GM21825 (cell line): Measurements from ENCODE around the gene PTCRA.
"Not testable (repeated sequence)": the region's sequence is repeated elsewhere in the genome, so short reads cannot be mapped to it uniquely, and the experiment has no call there.

Experiments used
- ATAC-seq: cut with Tn5 transposase; IDR thresholded peaks from one replicate; pipeline ENCODE4 v1.9.1; 2021; ENCODE audit warnings: mild to moderate bottlenecking, moderate library complexity; ENCODE audit not compliant: unreplicated experiment

Gene PTCRA

DNA sequence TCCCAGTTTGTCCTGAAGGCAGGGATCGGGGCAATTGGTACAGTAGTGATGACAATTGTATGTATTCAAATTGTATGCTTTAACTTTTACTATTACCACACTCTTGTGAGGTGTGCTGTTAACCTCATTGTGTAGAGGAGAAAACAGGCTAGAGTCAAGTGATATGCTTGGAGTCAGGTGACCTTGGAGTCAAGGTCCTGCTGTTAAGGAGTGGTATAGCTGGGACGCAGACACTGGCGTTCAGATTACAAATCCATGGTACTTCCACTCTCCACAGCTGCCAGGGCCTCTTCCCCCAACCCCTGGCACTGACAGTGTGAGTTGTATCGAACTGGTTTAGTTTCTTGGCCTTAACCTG lies 23.9 kb downstream of the PTCRA start:
- ATAC-seq = no peak

DNA sequence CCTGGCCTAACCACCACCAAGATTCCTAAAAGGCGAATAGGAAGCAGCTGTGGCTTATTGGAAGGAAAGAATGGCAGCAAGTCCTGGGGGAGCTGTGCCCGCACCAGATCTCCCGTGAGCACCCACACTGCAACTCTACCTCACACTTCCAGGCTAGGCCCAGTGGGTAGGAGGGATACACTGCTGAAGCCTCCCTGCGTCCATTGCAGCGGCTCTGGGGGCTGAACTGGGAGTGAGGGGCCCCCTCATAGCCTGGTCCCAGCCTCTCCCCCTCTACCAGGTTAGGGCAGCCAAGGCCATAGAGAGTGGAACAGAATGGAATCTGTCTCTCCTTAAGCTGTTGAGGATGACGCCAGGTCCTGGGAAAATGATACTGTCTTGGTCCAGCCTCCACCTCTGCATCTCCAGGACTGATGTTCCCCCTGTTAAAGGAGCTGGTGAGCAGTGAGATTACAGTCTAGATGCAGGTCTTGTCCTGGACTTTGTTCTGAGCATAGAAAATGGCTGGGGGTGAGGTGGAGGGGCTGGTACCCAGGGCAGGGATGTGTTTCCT lies 24.7 kb downstream of the PTCRA start:
- ATAC-seq = no peak

DNA sequence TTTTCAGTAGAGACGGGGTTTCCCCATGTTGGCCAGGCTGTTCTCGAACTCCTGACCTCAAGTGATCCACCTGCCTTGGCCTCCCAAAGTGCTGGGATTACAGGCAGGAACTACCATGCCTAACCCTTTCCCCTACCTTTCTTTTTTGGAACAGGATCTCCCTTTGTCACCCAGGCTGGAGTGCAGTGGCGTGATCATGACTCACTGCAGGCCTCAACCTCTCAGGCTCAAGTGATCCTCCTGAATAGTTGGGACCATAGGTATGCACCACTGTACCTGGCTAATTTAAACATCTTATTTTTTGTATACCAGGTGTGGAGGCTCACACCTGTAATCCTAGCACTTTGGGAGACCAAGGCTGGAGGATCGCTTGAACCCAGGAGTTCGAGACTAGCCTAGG lies 25.5 kb downstream of the PTCRA start:
- ATAC-seq = not testable (repeated sequence)

DNA sequence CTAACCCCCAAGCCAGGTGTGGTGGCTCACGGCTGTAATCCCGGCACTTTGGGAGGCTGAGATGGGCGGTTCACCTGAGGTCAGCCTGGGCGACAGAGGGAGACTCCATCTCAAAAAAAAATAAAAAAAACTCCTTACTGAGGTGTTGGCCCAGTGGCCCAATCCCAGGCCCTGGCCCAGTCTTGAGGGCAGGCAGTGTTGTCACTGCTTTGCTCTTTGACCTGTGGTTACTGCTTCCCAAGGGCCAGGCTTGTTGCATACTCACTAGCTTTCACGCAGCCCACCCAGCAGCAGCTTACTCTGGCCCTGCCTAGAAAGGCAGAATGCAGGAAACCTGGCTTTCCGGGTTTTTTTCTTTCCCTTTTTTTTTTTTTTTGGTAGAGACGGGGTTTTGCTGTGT lies 26.6 kb downstream of the PTCRA start:
- no peak for ATAC-seq

DNA sequence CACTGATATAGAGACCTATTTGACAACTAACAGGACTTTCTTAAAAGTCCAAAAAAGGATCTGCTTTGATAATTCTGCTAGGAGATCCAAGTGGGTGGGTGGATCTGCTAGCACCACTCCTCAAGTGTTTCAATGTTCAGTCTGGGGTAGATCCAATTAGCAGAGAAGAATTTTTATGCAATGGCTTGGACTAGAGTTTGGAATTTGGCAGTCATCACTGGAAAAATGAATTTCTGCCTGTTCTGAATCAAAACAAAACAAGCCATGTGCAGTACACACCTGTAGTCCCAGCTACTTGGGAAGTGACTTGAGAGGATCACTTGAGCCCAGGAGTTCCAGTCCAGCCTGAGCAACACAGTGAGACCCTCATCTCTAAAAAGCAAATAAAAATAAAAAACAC lies 32.1 kb downstream of the PTCRA start:
- no peak for ATAC-seq

DNA sequence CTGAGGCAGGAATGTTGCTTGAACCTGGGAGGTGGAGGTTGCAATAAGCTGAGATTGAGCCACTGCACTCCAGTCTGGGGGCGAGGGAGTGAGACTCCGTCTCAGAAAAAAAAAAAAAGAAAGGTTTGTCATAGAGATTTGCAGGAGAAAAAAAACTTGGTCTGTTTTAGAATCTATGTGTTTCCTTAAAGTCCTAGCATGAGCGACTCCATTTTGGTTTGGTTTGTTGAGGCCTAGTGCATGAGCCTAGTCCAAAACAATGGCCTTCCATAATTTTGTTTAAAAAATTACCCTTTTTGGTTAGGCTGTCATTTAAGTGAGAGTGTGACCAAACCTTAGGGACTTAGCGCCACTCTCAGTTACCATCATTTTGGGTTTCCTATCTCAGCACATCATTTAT lies 36.5 kb downstream of the PTCRA start:
- no peak for ATAC-seq

DNA sequence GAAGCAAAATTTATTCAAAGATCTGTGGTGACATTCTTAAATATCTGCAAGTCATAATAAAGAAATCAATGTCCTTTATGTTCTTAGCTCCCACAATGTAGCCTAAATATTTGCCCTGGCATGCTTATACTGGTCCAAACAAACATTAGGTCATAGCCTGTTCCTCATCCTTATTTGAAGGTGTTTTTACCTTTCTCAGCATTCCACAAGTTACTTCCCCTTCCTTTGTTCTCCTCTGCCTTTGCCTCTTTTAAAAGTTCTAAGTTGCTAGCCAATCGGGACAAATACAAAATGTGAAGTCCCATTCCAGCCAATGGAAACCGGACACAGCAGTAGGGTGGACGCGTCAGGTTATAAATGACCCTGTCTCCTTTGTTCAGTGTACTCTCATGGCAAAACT lies 38.6 kb downstream of the PTCRA start:
- ATAC-seq = not testable (repeated sequence)

DNA sequence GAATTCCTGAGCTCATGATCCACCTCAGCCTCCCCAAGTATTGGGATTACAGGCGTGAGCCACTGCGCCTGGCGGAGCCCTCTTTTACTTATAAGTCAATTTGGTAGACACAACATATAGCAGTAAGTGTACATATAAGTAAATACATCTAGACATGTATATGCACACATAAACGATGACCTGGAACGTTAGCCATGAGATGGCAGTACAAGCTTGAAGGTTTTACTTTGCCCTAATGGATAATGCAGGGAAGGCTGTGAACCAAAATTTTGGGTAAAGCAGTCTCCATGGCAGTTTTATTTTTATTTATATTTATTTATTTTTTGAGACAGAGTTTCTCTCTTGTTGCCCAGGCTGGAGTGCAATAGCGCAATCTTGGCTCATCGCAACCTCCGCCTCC lies 42.3 kb downstream of the PTCRA start:
- no peak for ATAC-seq

DNA sequence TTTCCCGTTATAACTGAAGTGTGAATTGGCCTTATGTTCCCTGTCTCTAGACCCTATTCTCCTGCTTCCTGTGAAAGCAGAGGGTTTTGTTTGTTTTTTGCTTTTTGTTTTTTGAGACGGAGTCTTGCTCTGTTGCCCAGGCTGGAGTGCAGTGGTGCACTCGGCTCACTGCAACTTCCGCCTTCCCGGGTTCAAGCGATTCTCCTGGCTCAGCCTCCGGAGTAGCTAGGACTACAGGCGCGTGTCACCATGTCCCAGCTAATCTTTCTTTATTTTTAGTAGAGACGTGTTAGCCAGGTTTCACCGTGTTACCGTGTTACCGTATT lies 44.0 kb downstream of the PTCRA start:
- ATAC-seq = no peak

DNA sequence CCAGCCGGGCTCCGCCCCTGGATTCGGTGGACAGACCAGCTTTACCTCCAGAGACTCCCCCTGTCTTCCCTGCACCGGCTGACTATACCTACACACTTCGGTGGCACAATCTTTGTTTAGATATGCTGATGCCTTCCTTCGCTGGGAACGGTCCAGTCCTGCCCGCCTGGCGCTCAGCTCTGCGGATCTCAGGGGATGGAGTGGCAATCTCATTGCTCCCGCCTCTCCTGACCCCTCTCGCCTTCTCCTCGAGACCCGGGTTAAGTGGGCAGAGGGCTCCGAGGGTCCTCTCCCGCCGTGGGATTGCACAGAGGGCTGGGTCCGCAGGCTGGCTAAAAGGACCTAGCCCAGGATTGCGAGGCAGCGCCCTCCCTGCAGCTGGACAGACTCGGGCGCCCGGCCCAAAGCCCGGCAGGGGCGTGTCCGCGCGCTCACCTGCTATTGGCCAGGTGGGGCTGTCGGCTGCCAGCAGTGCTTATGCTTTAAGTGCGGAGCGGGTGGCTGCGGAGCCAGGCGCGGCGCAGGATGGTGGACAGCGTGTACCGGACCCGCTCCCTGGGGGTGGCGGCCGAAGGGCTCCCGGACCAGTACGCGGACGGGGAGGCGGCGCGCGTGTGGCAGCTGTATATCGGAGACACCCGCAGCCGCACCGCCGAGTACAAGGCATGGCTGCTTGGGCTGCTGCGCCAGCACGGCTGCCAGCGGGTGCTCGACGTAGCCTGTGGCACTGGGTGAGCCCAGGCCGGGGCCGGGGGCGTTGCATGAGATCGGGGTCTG lies 44.6 kb downstream of the PTCRA start, which contains the start of gene GNMT:
GNMT (plus strand) TSS at position 512 of the 777 bp plus-strand sequence; CDS start at position 526, 14 bp downstream.
- no peak for ATAC-seq

DNA sequence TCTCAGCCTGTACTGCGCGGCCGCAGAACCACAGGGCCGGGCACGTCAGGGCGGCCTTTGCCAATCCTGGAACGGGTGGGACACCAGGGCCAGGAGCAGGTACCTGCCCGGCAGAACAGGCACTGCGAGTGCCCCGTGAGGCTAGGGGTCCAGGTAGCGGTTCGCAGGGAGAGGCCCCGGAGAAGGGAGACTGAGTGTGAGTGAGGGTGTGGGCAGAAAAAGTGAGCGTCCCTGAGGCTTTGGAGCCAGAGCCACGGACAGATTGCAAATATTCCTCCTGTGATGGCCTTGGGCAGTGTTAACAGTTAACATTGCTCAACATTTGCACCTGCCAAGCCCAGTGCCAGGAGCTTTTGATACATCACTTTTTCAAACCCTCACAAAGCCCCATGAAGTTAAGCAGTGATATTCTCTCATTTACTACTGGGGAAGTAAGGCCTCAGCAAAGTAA lies 45.2 kb downstream of the PTCRA start:
- no peak for ATAC-seq

DNA sequence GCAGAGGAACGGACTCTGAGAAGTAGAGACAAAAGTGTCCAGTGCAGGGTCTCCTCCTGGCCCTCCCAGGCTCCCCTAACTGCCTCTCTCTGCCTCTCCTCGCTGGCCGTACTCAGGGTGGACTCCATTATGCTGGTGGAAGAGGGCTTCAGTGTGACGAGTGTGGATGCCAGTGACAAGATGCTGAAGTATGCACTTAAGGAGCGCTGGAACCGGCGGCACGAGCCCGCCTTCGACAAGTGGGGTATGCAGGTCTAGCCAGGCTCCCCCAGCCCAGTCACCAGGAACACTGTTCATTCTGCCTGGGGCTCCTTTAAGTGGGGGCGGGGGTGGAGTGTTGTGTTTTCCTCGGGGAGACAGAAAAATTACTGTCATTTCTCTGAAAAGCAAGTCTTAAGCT lies 46.2 kb downstream of the PTCRA start:
- no peak for ATAC-seq

DNA sequence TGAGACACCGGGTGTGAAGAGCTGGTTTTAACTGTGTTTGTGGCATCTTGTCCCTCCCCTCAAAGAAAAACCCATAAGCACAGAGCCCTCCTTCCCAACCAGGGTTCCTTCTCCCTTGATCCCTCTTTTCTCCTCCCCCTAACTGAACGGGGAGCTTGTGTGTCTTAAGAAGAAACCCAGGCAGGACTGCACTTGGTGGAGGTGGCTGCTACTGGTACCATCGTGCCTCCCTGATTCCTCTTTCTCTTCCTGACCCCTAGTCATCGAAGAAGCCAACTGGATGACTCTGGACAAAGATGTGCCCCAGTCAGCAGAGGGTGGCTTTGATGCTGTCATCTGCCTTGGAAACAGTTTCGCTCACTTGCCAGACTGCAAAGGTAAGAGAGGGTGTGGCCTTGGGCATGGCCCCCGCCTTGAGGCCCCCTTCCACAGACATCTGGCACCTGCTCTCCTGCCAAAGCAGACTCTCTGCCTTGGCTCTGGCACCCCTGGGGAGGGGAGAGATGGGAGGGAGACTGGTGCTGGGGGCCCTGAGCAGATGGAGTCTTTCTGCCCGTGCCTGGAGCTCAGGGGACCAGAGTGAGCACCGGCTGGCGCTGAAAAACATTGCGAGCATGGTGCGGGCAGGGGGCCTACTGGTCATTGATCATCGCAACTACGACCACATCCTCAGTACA lies 46.8 kb downstream of the PTCRA start:
- ATAC-seq = no peak

DNA sequence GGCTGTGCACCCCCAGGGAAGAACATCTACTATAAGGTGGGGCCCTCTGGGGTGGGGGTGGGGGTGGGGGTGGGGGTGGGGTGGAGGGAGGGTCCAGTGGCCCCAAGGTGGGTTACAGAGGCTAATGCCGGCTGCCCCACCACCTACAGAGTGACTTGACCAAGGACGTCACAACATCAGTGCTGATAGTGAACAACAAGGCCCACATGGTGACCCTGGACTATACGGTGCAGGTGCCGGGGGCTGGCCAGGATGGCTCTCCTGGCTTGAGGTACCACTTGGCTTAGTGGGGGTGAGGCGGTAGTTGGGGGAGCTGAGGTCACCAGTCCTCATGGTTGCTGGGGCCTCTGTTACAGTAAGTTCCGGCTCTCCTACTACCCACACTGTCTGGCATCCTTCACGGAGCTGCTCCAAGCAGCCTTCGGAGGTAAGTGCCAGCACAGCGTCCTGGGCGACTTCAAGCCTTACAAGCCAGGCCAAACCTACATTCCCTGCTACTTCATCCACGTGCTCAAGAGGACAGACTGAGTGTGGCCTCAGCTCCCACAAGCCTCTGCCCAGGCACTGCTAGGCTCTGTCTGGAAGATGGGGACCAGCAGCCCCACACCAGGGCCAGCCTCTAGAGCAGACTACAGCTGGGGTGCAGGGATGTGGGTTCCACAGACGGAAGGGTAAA lies 47.5 kb downstream of the PTCRA start:
- no peak for ATAC-seq

DNA sequence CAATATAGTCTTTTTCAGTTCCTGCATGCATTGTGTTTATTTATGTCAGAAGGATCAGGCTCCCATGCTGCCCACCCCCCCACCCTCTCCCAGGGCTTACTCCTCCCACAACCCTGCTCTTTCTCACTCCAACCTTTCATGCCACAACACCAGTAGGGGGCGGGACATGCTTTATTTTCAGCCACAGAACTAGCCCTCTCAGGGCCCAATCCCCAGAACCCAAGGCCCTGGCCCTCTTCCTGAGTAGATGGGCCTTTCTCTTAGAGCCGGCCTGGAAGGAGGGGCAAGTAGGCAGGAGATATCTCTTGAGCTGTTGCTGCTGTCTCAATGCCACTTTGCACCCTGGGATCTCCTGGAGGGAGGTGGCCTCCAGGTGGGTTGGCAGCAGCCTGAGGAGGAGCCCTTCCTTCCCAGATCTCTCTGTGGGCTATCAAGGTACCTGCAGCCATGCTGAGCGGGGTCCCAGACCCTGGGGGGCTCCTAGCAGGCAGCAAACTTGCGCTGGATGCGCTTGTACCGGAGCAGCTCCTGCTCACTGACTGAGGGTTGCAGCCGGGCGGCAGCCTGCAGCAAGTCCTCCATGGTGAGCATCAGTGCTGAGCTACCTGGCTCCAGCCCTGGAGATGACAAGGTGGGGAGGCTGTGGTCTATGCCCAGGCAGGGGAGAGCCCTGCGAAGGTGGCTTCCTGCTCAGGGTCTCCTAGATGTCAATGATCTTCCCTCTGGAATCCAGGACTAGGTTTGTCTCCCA lies 48.2 kb downstream of the PTCRA start:
- ATAC-seq = no peak

DNA sequence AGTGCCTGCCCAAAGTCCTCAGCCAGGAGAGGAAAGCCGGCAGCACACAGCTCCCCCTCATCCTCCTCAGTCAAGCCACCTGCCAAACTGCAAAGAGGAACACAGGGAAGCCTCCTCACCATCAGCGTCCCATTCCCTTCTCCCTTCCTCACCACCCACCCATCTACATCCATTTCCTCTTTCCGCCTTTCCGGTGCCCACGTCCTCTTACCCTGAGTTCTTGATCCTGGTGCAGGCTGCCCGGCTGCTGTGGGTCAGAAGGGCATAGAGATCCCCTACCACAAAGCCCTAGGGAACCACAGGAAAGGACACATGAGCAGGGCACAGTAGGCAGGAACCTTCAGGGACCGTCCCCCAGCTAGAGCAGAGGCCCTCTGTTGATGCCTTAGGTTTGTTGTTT lies 50.7 kb downstream of the PTCRA start:
- ATAC-seq = no peak

DNA sequence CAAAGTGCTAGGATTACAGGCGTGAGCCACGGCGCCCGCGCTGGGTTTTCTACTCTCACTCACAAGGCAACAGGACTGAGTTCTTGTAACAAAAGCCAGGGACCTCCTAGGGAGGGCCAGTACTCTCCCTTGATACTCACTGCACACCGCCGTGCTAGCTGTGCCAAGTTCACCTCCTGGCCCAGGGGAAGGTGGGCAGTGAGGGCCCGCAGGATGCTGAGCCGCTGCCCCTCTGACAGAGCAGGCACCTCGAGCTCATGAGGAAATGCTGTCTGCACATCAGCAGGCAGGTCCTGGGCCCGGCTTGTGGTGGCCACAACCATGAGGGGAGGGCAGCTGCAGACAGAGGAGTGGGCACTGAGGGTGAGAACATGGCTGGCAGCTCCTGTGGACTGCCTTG lies 51.4 kb downstream of the PTCRA start:
- no peak for ATAC-seq

DNA sequence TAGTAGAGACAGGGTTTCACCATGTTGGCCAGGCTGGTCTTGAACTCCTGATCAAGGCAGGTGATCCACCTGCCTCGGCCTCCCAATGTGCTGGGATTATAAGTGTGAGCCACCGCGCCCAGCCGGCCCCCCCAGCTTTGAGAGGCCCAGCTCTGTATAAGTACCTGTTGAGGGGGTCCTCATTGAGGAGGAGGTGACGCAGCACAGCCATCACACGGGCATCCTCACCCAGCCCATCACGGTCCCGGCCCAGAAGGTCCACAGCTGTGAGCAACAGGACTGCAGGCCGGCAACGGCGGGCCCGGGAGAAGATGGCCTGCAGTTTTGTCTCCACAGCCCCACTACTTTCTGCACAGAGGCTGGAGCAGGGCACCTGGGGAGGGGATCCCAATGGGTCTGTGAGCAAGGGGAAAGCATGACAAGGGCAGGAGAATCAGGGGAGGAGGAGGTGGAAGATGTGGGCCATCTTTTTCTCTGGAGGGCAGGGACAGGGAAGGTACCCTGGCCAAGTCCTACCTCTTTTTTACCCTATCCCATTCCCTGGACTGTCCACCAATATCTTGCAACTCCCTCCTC lies 52.4 kb downstream of the PTCRA start:
- ATAC-seq = no peak

DNA sequence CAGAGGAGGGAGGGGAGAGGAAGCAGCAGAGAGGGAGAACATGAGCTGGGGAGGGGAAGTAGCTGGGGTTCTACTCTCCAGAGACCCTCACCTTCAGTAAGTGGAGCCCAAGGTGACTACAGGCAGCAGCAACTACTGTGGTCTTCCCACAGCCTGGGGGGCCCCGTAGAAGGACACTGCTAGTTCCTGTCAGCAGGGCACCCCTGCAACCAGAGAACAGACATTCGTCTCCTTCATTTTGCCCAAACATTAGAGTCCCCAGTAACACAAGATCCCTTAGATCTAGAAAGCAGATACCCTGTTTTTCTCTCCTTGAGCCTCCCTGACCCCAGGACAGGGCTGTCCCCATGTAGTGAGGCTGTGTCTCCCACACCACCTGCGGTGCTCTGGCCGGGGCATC lies 52.9 kb downstream of the PTCRA start:
- no peak for ATAC-seq

DNA sequence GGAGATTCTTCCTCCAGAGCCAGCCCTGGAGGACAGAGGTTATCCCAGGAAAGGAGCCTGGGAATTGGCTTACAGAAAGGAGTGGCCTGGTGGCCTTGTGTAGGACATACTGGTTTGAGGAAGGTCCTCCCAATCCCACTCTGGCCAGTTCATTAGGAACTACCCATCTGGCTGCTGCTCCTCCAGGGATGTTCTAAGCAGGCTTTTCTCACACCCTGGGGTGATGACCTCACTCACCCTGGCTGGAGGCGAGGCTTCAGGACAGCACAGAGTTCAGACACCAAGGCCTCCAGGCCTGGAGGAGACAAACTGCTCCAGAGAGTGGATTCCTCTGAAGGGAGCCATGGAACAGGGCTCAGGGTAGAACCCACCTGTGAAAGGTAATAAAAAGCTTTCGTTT lies 53.6 kb downstream of the PTCRA start:
- no peak for ATAC-seq

DNA sequence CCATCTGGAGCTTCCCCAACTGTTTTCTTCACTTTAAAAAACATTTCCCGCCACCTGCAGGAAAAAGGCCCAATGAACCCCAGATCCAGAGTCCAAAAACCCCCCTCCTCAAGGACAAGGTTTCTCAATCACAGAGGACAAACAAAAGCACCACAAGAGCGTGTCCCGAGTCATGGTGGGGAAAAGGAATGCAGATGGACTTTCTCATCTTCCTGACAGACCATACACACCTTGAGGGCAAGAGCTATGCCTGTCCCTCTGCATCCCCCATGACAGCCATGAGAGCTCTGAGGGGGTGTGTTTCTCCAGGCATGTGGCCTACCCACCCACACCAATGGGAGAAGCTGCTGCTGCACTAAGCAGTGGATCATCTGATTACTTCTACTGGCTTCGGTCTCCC lies 54.1 kb downstream of the PTCRA start:
- ATAC-seq = no peak
